GM23338 (cell line): ENCODE results near the gene TPRG1. TPM values are rescaled to one million over a fixed set of nuclear protein-coding genes. Genes with fewer than 3 reads are reported as not detected.

ENCODE experiments used
- CREB1 ChIP-seq: fragments of 250-450 bp; sonication (Bioruptor Pico); IDR thresholded peaks from 2 replicates; pipeline ENCODE4 v1.5.0; 2020; ENCODE audit warnings: low read depth, mild to moderate bottlenecking, moderate library complexity
- EZH2 ChIP-seq: fragments of 200-600 bp; sonication (generic); IDR thresholded peaks from one replicate; pipeline ENCODE4 v1.8.0; 2017; ENCODE audit warnings: antibody characterized with exemption, mild to moderate bottlenecking, low read depth; ENCODE audit not compliant: unreplicated experiment
- JUNB ChIP-seq: IDR thresholded peaks from one replicate; pipeline ENCODE4 v1.6.1; 2016; ENCODE audit warnings: antibody characterized with exemption; ENCODE audit not compliant: unreplicated experiment
- NANOG ChIP-seq: IDR thresholded peaks from 2 replicates; pipeline ENCODE4 v1.6.1; 2016; ENCODE audit warnings: antibody characterized with exemption, borderline replicate concordance
- POLR2AphosphoS5 ChIP-seq: IDR thresholded peaks from 2 replicates; pipeline ENCODE4 v1.6.1; 2016; ENCODE audit warnings: antibody characterized with exemption, low read depth
- STAT1 ChIP-seq: IDR thresholded peaks from one replicate; pipeline ENCODE4 v1.6.1; 2016; ENCODE audit warnings: antibody characterized with exemption; ENCODE audit not compliant: unreplicated experiment
- ZNF331 ChIP-seq: fragments of 250-450 bp; sonication (Bioruptor Pico); IDR thresholded peaks from 2 replicates; pipeline ENCODE4 v1.5.0; 2020; ENCODE audit warnings: low read depth, mild to moderate bottlenecking, moderate library complexity
- polyA plus RNA-seq: library from polyadenylated mRNA; unstranded; fragments of >200 nt; fragmentation: Nextera tagmentation; extraction: Ambion mirVana; gene quantifications from 2 replicates; pipeline ENCODE4 v1.2.1, GENCODE V29; 2016
- total RNA-seq: library from RNA; depleted of rRNA; stranded (reverse); fragments of >200 nt; shearing (Covaris generic); gene quantifications from 2 replicates; pipeline ENCODE4 v1.2.3, GENCODE V29; 2014
- TF ChIP-seq, protein P1 (sequence below): fragments of 250-450 bp; sonication (Bioruptor Pico); IDR thresholded peaks from 2 replicates; pipeline ENCODE4 v1.5.0; 2020; ENCODE audit warnings: mild to moderate bottlenecking, moderate library complexity
- TF ChIP-seq, protein P2 (sequence below): IDR thresholded peaks from 2 replicates; pipeline ENCODE4 v1.6.1; 2016; ENCODE audit warnings: antibody characterized with exemption
- TF ChIP-seq, protein P3 (sequence below), 2 experiments: fragments of 200-600 bp in 1 of 2; sonication (generic) in 1 of 2; conservative IDR thresholded peaks; 2 replicates each; pipeline versions ENCODE4 v1.5.1 to v1.6.1; 2016 to 2017; ENCODE audit warnings: antibody characterized with exemption in 2 of 2, low read depth in 2 of 2, mild to moderate bottlenecking in 2 of 2, moderate library complexity in 1 of 2

Gene TPRG1
- total and polyA plus RNA-seq, 2 experiments from 2014 or later: 0.74 to 1.7 TPM

DNA sequence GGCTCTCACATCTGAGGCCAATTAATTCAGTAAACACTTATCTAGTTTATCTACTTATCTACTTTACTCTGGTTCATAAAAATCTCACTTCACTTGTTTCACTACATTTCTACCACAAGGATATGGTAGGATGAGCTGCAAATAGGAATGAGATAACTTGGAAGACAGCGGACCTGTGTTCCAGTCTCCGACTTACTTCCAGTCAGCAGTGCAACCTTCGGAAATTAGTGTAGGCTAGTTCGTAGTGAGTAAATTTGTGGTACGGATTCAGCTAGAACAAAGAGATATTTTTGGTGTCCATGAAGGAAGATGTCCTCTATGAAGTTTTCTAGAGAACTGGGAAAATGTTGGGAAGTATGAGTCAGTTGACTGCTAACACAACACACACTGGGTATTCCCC is 66.3 kb downstream of the TPRG1 start (continued):
- TF ChIP-seq, protein P1, sequence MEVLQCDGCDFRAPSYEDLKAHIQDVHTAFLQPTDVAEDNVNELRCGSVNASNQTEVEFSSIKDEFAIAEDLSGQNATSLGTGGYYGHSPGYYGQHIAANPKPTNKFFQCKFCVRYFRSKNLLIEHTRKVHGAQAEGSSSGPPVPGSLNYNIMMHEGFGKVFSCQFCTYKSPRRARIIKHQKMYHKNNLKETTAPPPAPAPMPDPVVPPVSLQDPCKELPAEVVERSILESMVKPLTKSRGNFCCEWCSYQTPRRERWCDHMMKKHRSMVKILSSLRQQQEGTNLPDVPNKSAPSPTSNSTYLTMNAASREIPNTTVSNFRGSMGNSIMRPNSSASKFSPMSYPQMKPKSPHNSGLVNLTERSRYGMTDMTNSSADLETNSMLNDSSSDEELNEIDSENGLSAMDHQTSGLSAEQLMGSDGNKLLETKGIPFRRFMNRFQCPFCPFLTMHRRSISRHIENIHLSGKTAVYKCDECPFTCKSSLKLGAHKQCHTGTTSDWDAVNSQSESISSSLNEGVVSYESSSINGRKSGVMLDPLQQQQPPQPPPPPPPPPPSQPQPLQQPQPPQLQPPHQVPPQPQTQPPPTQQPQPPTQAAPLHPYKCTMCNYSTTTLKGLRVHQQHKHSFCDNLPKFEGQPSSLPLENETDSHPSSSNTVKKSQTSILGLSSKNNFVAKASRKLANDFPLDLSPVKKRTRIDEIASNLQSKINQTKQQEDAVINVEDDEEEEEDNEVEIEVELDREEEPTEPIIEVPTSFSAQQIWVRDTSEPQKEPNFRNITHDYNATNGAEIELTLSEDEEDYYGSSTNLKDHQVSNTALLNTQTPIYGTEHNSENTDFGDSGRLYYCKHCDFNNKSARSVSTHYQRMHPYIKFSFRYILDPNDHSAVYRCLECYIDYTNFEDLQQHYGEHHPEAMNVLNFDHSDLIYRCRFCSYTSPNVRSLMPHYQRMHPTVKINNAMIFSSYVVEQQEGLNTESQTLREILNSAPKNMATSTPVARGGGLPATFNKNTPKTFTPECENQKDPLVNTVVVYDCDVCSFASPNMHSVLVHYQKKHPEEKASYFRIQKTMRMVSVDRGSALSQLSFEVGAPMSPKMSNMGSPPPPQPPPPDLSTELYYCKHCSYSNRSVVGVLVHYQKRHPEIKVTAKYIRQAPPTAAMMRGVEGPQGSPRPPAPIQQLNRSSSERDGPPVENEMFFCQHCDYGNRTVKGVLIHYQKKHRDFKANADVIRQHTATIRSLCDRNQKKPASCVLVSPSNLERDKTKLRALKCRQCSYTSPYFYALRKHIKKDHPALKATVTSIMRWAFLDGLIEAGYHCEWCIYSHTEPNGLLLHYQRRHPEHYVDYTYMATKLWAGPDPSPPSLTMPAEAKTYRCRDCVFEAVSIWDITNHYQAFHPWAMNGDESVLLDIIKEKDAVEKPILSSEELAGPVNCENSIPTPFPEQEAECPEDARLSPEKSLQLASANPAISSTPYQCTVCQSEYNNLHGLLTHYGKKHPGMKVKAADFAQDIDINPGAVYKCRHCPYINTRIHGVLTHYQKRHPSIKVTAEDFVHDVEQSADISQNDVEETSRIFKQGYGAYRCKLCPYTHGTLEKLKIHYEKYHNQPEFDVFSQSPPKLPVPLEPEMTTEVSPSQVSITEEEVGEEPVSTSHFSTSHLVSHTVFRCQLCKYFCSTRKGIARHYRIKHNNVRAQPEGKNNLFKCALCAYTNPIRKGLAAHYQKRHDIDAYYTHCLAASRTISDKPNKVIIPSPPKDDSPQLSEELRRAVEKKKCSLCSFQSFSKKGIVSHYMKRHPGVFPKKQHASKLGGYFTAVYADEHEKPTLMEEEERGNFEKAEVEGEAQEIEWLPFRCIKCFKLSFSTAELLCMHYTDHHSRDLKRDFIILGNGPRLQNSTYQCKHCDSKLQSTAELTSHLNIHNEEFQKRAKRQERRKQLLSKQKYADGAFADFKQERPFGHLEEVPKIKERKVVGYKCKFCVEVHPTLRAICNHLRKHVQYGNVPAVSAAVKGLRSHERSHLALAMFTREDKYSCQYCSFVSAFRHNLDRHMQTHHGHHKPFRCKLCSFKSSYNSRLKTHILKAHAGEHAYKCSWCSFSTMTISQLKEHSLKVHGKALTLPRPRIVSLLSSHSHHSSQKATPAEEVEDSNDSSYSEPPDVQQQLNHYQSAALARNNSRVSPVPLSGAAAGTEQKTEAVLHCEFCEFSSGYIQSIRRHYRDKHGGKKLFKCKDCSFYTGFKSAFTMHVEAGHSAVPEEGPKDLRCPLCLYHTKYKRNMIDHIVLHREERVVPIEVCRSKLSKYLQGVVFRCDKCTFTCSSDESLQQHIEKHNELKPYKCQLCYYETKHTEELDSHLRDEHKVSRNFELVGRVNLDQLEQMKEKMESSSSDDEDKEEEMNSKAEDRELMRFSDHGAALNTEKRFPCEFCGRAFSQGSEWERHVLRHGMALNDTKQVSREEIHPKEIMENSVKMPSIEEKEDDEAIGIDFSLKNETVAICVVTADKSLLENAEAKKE: no peak
- TF ChIP-seq CREB1: no peak
- no peak for TF ChIP-seq STAT1
- no peak for TF ChIP-seq EZH2
- TF ChIP-seq ZNF331: no peak
- no peak for TF ChIP-seq JUNB
- TF ChIP-seq NANOG: no peak
- TF ChIP-seq, protein P2, sequence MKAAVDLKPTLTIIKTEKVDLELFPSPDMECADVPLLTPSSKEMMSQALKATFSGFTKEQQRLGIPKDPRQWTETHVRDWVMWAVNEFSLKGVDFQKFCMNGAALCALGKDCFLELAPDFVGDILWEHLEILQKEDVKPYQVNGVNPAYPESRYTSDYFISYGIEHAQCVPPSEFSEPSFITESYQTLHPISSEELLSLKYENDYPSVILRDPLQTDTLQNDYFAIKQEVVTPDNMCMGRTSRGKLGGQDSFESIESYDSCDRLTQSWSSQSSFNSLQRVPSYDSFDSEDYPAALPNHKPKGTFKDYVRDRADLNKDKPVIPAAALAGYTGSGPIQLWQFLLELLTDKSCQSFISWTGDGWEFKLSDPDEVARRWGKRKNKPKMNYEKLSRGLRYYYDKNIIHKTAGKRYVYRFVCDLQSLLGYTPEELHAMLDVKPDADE: no peak
- TF ChIP-seq POLR2AphosphoS5: no peak
- TF ChIP-seq, protein P3, sequence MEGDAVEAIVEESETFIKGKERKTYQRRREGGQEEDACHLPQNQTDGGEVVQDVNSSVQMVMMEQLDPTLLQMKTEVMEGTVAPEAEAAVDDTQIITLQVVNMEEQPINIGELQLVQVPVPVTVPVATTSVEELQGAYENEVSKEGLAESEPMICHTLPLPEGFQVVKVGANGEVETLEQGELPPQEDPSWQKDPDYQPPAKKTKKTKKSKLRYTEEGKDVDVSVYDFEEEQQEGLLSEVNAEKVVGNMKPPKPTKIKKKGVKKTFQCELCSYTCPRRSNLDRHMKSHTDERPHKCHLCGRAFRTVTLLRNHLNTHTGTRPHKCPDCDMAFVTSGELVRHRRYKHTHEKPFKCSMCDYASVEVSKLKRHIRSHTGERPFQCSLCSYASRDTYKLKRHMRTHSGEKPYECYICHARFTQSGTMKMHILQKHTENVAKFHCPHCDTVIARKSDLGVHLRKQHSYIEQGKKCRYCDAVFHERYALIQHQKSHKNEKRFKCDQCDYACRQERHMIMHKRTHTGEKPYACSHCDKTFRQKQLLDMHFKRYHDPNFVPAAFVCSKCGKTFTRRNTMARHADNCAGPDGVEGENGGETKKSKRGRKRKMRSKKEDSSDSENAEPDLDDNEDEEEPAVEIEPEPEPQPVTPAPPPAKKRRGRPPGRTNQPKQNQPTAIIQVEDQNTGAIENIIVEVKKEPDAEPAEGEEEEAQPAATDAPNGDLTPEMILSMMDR (conservative IDR thresholded peaks at IDR 0.05; ENCODE audit: low read depth in 2 of 2): no peak
